A673 (cell line): ENCODE measurements around the gene GULP1. TPM values are rescaled to one million over a fixed set of nuclear protein-coding genes. Genes with fewer than 3 reads are reported as not detected.
A peak's percentile ranks its signal among the peaks of the same experiment; 100 is the strongest.

Source experiments
- Bru-seq: library from RNA; stranded (reverse); fragments of 400-500 nt; gene quantifications from one replicate; lab custom pipeline; 2021; lab: Mats Ljungman, UMichigan
- BruChase-seq, 2 experiments: library from RNA; stranded (reverse); fragments of 400-500 nt; gene quantifications; one replicate each; lab custom pipeline; 2021; lab: Mats Ljungman, UMichigan
- BruUV-seq: library from RNA; stranded (reverse); fragments of 400-500 nt; replicated peaks from 2 replicates; lab custom pipeline; 2021; lab: Mats Ljungman, UMichigan
- CTCF ChIA-PET: fragments of 300-600 bp; sonication (Branson Sonifier 250); formaldehyde crosslinking; loops from one replicate; lab custom pipeline; 2022; ENCODE audit warnings: antibody characterized with exemption; lab: Charles Lee
- POLR2A ChIA-PET: fragments of 300-600 bp; sonication (Branson Sonifier 250); formaldehyde crosslinking; loops from one replicate; lab custom pipeline; 2022; ENCODE audit warnings: antibody characterized with exemption; ENCODE audit not compliant: low non-redundant PET; lab: Charles Lee
- DNase-seq: peaks from one replicate; pipeline ENCODE4 v3.0.0-alpha.2; 2015; ENCODE audit warnings: low spot score
- H3K27ac ChIP-seq: fragments of 200-600 bp; sonication (generic); 2 replicates; pipeline ENCODE4 v1.5.1; 2016; ENCODE audit warnings: mixed run types, low read depth, mild to moderate bottlenecking, mixed read lengths, antibody characterized with exemption, low read length; ENCODE audit not compliant: poor library complexity, severe bottlenecking
- H3K27me3 ChIP-seq: fragments of 200-600 bp; sonication (generic); replicated peaks from 2 replicates; pipeline ENCODE4 v1.6.1; 2017; ENCODE audit warnings: mixed run types, low read depth, mild to moderate bottlenecking, mixed read lengths, antibody characterized with exemption, low read length; ENCODE audit not compliant: insufficient read depth, poor library complexity
- H3K36me3 ChIP-seq: fragments of 200-600 bp; sonication (generic); 2 replicates; pipeline ENCODE4 v1.6.1; 2016; ENCODE audit warnings: mixed run types, mild to moderate bottlenecking, mixed read lengths, antibody characterized with exemption, low read length; ENCODE audit not compliant: insufficient read depth, poor library complexity, severe bottlenecking
- H3K4me1 ChIP-seq: fragments of 200-600 bp; sonication (generic); 2 replicates; pipeline ENCODE4 v1.6.1; 2017; ENCODE audit warnings: mixed run types, mild to moderate bottlenecking, mixed read lengths, antibody characterized with exemption, low read length; ENCODE audit not compliant: insufficient read depth, poor library complexity, severe bottlenecking
- H3K4me3 ChIP-seq: fragments of 200-600 bp; sonication (generic); 2 replicates; pipeline ENCODE4 v1.5.1; 2016; ENCODE audit warnings: low read depth, mixed run types, mild to moderate bottlenecking, mixed read lengths, low read length; ENCODE audit not compliant: poor library complexity, severe bottlenecking
- H3K9me3 ChIP-seq: fragments of 200-600 bp; sonication (generic); 2 replicates; pipeline ENCODE4 v1.6.1; 2016; ENCODE audit warnings: mixed run types, low read depth, mild to moderate bottlenecking, mixed read lengths, antibody characterized with exemption, low read length; ENCODE audit not compliant: poor library complexity, severe bottlenecking
- CTCF ChIP-seq: fragments of 300-800, 200-600 bp; sonication (generic); conservative IDR thresholded peaks from 2 replicates; pipeline ENCODE4 v1.5.1; 2017; ENCODE audit warnings: low read depth, mild to moderate bottlenecking, antibody characterized with exemption, low read length, moderate library complexity, mixed read lengths
- EZH2 ChIP-seq: fragments of 200-600 bp; sonication (generic); IDR thresholded peaks from 2 replicates; pipeline ENCODE4 v1.6.1; 2017; ENCODE audit warnings: borderline replicate concordance, low read depth, mild to moderate bottlenecking, mixed read lengths, antibody characterized with exemption, low read length; ENCODE audit not compliant: poor library complexity, severe bottlenecking
- intact Hi-C: fragments of 100-400 bp; cut with micrococcal nuclease; formaldehyde crosslinking; loops from one replicate; pipeline ENCODE4 v1.10.0; 2022; ENCODE audit not compliant: unreplicated experiment
- long read RNA-seq: library from polyadenylated mRNA; stranded (forward); transcript quantifications from one replicate; pipeline ENCODE4 v2.0.0, GENCODE V29; 2022
- total RNA-seq: library from RNA; stranded (reverse); gene quantifications from 2 replicates; pipeline ENCODE4 v1.2.3, GENCODE V29; 2021

GULP1 gene, protein sequence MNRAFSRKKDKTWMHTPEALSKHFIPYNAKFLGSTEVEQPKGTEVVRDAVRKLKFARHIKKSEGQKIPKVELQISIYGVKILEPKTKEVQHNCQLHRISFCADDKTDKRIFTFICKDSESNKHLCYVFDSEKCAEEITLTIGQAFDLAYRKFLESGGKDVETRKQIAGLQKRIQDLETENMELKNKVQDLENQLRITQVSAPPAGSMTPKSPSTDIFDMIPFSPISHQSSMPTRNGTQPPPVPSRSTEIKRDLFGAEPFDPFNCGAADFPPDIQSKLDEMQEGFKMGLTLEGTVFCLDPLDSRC
- 7.2 and 9.5 TPM in 2 replicates for total RNA-seq
- Bru-seq, nascent RNA, result percentile 56 among the genes with signal in this experiment
- percentile 47 among the genes with signal in this experiment for BruChase-seq, experiment 1, labeled RNA remaining after a 2-hour chase
- BruChase-seq, experiment 2, labeled RNA remaining after a 6-hour chase, result percentile 36 among the genes with signal in this experiment
- long read RNA-seq, partial matches to known transcripts, result 0 of 11 reads
- long read RNA-seq, other reads (novel, unspliced or antisense), result 5 of 11 reads

- no peaks in the 10 kb centered on the region for H3K9me3 ChIP-seq
- intact Hi-C loops, result loop anchor here (2.0 to 5.0 kb wide), 2 partner anchors 77 to 221 kb away; no protein-coding TSS in a partner anchor
- TF ChIP-seq EZH2 (no peak), CTCF (peak; percentile 82)
- DNase-seq, result peak; percentile 90
- H3K27me3 ChIP-seq, result no peaks in the 10 kb centered on the region
- peak within 1 kb of the TSS; percentile 47 for H3K27ac ChIP-seq
- H3K4me3 ChIP-seq, result peak within 1 kb of the TSS; percentile 66
- POLR2A ChIA-PET, result no interaction called here
- H3K36me3 ChIP-seq, result no peaks in the 10 kb centered on the region
- H3K4me1 ChIP-seq, result peaks cover 9% of the 10 kb centered on the region
- no TSS peak for BruUV-seq
- CTCF ChIA-PET, result interaction anchor here (0.6 to 1.0 kb wide), 2 partner anchors 77 to 1115 kb away, joined by 3 to 6 read pairs; no protein-coding TSS in a partner anchor
These were observed at the start of gene GULP1 for GRCh38 chr2:188291617-188292347. TSS of gene GULP1 (plus strand) at chr2:188291874. CDS start at chr2:188477703, 185,829 bp downstream.

GRCh38 chr2:188243381-188243780 lies 48.3 kb upstream of the GULP1 start:
- no TSS peak for BruUV-seq
- ChIA-PET POLR2A (no interaction called here), CTCF (no interaction called here)
- intact Hi-C loops, result no loop called here
- no peaks in the 10 kb centered on the region for H3K27me3 ChIP-seq
- no peaks in the 10 kb centered on the region for H3K4me1 ChIP-seq
- TF ChIP-seq EZH2 (no peak), CTCF (no peak)
- no peak overlapping the region for H3K4me3 ChIP-seq
- no peak overlapping the region for H3K27ac ChIP-seq
- H3K9me3 ChIP-seq, result no peaks in the 10 kb centered on the region
- DNase-seq, result no peak
- no peaks in the 10 kb centered on the region for H3K36me3 ChIP-seq

- H3K36me3 ChIP-seq, result no peaks in the 10 kb centered on the region
- peak; percentile 10 for DNase-seq
- H3K4me1 ChIP-seq, result no peaks in the 10 kb centered on the region
- POLR2A ChIA-PET, result no interaction called here
- H3K27me3 ChIP-seq, result no peaks in the 10 kb centered on the region
- no peak overlapping the region for H3K4me3 ChIP-seq
- no peak overlapping the region for H3K27ac ChIP-seq
- TF ChIP-seq EZH2 (no peak), CTCF (no peak)
- CTCF ChIA-PET, result no interaction called here
- intact Hi-C loops, result no loop called here
- BruUV-seq, result no TSS peak
- H3K9me3 ChIP-seq, result no peaks in the 10 kb centered on the region
These were observed 47.3 kb upstream of the GULP1 start for GRCh38 chr2:188244383-188244782.
